Loucy (cell line): ENCODE measurements around the gene WNK2.

ENCODE experiments used
- H2AFZ ChIP-seq: fragments of 200-600 bp; sonication (generic); 2 replicates; pipeline ENCODE4 v1.6.0; 2016; ENCODE audit warnings: antibody characterized with exemption, mild to moderate bottlenecking, low read length, moderate library complexity
- H3F3A ChIP-seq: fragments of 200-600 bp; 2 replicates; pipeline ENCODE4 v1.6.0; 2016; ENCODE audit warnings: antibody characterized with exemption, low read depth, mild to moderate bottlenecking
- H3K27me3 ChIP-seq: fragments of 200-600 bp; sonication (generic); 2 replicates; pipeline ENCODE4 v1.6.1; 2014; ENCODE audit warnings: low read length, mild to moderate bottlenecking; ENCODE audit not compliant: insufficient read depth, poor library complexity, severe bottlenecking
- H3K36me3 ChIP-seq: fragments of 200-600 bp; sonication (generic); 2 replicates; pipeline ENCODE4 v1.6.1; 2016; ENCODE audit warnings: low read length; ENCODE audit not compliant: insufficient read depth
- H3K4me1 ChIP-seq: fragments of 200-600 bp; sonication (generic); 2 replicates; pipeline ENCODE4 v1.5.1; 2014; ENCODE audit warnings: low read length, mild to moderate bottlenecking; ENCODE audit not compliant: insufficient read depth, poor library complexity, severe bottlenecking
- H3K4me2 ChIP-seq: fragments of 200-600 bp; sonication (generic); 2 replicates; pipeline ENCODE4 v1.6.0; 2014; ENCODE audit warnings: antibody characterized with exemption, low read length, low read depth, mild to moderate bottlenecking; ENCODE audit not compliant: poor library complexity, severe bottlenecking
- H3K4me3 ChIP-seq: fragments of 200-600 bp; sonication (generic); 2 replicates; pipeline ENCODE4 v1.5.1; 2014; ENCODE audit warnings: low read length, mild to moderate bottlenecking, mixed read lengths; ENCODE audit not compliant: poor library complexity, severe bottlenecking
- H3K79me2 ChIP-seq: fragments of 200-600 bp; sonication (generic); 2 replicates; pipeline ENCODE4 v1.6.1; 2014; ENCODE audit warnings: low read length; ENCODE audit not compliant: insufficient read depth
- H3K9ac ChIP-seq: fragments of 200-600 bp; sonication (generic); 2 replicates; pipeline ENCODE4 v1.6.0; 2014; ENCODE audit warnings: mild to moderate bottlenecking, low read depth, low read length, moderate library complexity; ENCODE audit not compliant: poor library complexity, severe bottlenecking
- H3K9me2 ChIP-seq: fragments of 200-600 bp; sonication (generic); replicated peaks from 2 replicates; pipeline ENCODE4 v1.6.1; 2016; ENCODE audit warnings: low read depth, low read length, mixed read lengths
- H3K9me3 ChIP-seq: fragments of 200-600 bp; sonication (generic); 2 replicates; pipeline ENCODE4 v1.6.1; 2014; ENCODE audit warnings: mild to moderate bottlenecking, antibody characterized with exemption, low read length, low read depth; ENCODE audit not compliant: insufficient read depth
- H4K20me1 ChIP-seq: fragments of 200-600 bp; sonication (generic); 2 replicates; pipeline ENCODE4 v1.6.0; 2014; ENCODE audit warnings: antibody characterized with exemption, low read length, mild to moderate bottlenecking; ENCODE audit not compliant: insufficient read depth, poor library complexity, severe bottlenecking
- CTCF ChIP-seq: fragments of 200-600 bp; sonication (generic); conservative IDR thresholded peaks from 2 replicates; pipeline ENCODE4 v1.5.1; 2014; ENCODE audit warnings: mild to moderate bottlenecking, antibody characterized with exemption, low read length
- EZH2phosphoT487 ChIP-seq: fragments of 200-600 bp; IDR thresholded peaks from 2 replicates; pipeline ENCODE4 v1.6.1; 2018; ENCODE audit warnings: antibody characterized with exemption, mild to moderate bottlenecking, moderate library complexity, borderline replicate concordance

The WNK2 gene

GRCh38 chr9:93219692-93220091 is 35.8 kb downstream of the WNK2 start:
- Histone ChIP-seq H4K20me1 (no peaks in the 10 kb centered on the region), H3K27me3 (no peaks in the 10 kb centered on the region), H3K79me2 (no peaks in the 10 kb centered on the region), H3K4me3 (no peak overlapping the region), H3K9me2 (no peaks in the 10 kb centered on the region), H2AFZ (no peak overlapping the region), H3K9ac (no peak overlapping the region), H3F3A (no peaks in the 10 kb centered on the region), H3K9me3 (no peaks in the 10 kb centered on the region), H3K4me2 (no peak overlapping the region), H3K4me1 (no peaks in the 10 kb centered on the region), H3K36me3 (no peaks in the 10 kb centered on the region)
- TF ChIP-seq CTCF, result no peak
- no peak for TF ChIP-seq EZH2phosphoT487

GRCh38 chr9:93220627-93221026 is 36.7 kb downstream of the WNK2 start:
- Histone ChIP-seq H3K4me2 (no peak overlapping the region), H3K36me3 (no peaks in the 10 kb centered on the region), H3F3A (no peaks in the 10 kb centered on the region), H3K9me3 (no peaks in the 10 kb centered on the region), H3K9me2 (no peaks in the 10 kb centered on the region), H3K27me3 (no peaks in the 10 kb centered on the region), H2AFZ (no peak overlapping the region), H3K4me1 (no peaks in the 10 kb centered on the region), H3K79me2 (no peaks in the 10 kb centered on the region), H3K9ac (no peak overlapping the region), H3K4me3 (no peak overlapping the region), H4K20me1 (no peaks in the 10 kb centered on the region)
- TF ChIP-seq CTCF, result no peak
- no peak for TF ChIP-seq EZH2phosphoT487

- Histone ChIP-seq H3K4me1 (no peaks in the 10 kb centered on the region), H3K4me3 (no peak overlapping the region), H3F3A (no peaks in the 10 kb centered on the region), H2AFZ (no peak overlapping the region), H3K79me2 (no peaks in the 10 kb centered on the region), H4K20me1 (no peaks in the 10 kb centered on the region), H3K36me3 (no peaks in the 10 kb centered on the region), H3K9ac (no peak overlapping the region), H3K9me3 (no peaks in the 10 kb centered on the region), H3K27me3 (no peaks in the 10 kb centered on the region), H3K9me2 (no peaks in the 10 kb centered on the region), H3K4me2 (no peak overlapping the region)
- TF ChIP-seq CTCF, result no peak
- TF ChIP-seq EZH2phosphoT487, result no peak
Measured at GRCh38 chr9:93221044-93221443, 37.1 kb downstream of the WNK2 start.
